Measurements from ENCODE around the gene LSMEM2. TPM values are rescaled to one million over a fixed set of nuclear protein-coding genes. Genes with fewer than 3 reads are reported as not detected.
A peak's percentile ranks its signal among the peaks of the same experiment; 100 is the strongest.
"Not testable (repeated sequence)": the region's sequence is repeated elsewhere in the genome, so short reads cannot be mapped to it uniquely, and the experiment has no call there.

The LSMEM2 gene
- polyA plus RNA-seq, 1 experiment = not detected

GRCh38 chr3:50260027-50260941 lies 18.6 kb upstream of the LSMEM2 start:
- POLR2A ChIA-PET = interaction anchor here (1.0 kb wide), 1 partner anchor 25 kb away, joined by 4 read pairs; no protein-coding TSS in a partner anchor
- CTCF ChIA-PET = interaction anchor here (0.6 to 13.0 kb wide), 25 partner anchors 9 to 77 kb away, joined by 3 to 114 read pairs (median 5); partner anchors contain the start of genes IFRD2, LSMEM2, SEMA3B and TUSC2
- Histone ChIP-seq H3K4me3 (ENCODE audit: low read depth, low read length) (peak overlapping the region; percentile 51), H3K27me3 (ENCODE audit: control insufficient read depth, insufficient read depth, low read length) (no peaks in the 10 kb centered on the region), H3K36me3 (ENCODE audit: control insufficient read depth, insufficient read depth, low read length) (peaks cover 29% of the 10 kb centered on the region)
- peak; percentile 67 for TF ChIP-seq CTCF (IDR thresholded peaks at IDR 0.05; ENCODE audit: insufficient read depth, low read depth, low read length)
- DNase-seq (ENCODE audit: low read depth) = no peak

- no peak for DNase-seq (ENCODE audit: low read depth)
- TF ChIP-seq CTCF (IDR thresholded peaks at IDR 0.05; ENCODE audit: insufficient read depth, low read depth, low read length) = no peak
- POLR2A ChIA-PET = no interaction called here
- Histone ChIP-seq H3K4me3 (ENCODE audit: low read depth, low read length) (peak overlapping the region; percentile 51), H3K27me3 (ENCODE audit: control insufficient read depth, insufficient read depth, low read length) (no peaks in the 10 kb centered on the region), H3K36me3 (ENCODE audit: control insufficient read depth, insufficient read depth, low read length) (peaks cover 26% of the 10 kb centered on the region)
- CTCF ChIA-PET = interaction anchor here (1.6 to 13.0 kb wide), 5 partner anchors 10 to 63 kb away, joined by 12 to 114 read pairs (median 51); partner anchors contain the start of gene SEMA3B
Measured at GRCh38 chr3:50260942-50261441, 17.9 kb upstream of the LSMEM2 start.

GRCh38 chr3:50261505-50261904 lies 17.4 kb upstream of the LSMEM2 start:
- POLR2A ChIA-PET = no interaction called here
- CTCF ChIA-PET = interaction anchor here (3.3 to 13.0 kb wide), 4 partner anchors 10 to 63 kb away, joined by 17 to 114 read pairs (median 54); partner anchors contain the start of gene SEMA3B

GRCh38 chr3:50262200-50262599 lies 16.7 kb upstream of the LSMEM2 start:
- CTCF ChIA-PET = interaction anchor here (4.9 to 13.0 kb wide), 3 partner anchors 9 to 34 kb away, joined by 51 to 114 read pairs (median 58); partner anchors contain the start of gene SEMA3B
- H3K36me3 ChIP-seq (ENCODE audit: control insufficient read depth, insufficient read depth, low read length) = peaks cover 14% of the 10 kb centered on the region
- DNase-seq (ENCODE audit: low read depth); H3K27me3 ChIP-seq (ENCODE audit: control insufficient read depth, insufficient read depth, low read length); POLR2A ChIA-PET; H3K4me3 ChIP-seq (ENCODE audit: low read depth, low read length): not testable (repeated sequence)

More at GRCh38 chr3:50261505-50261904, 17.4 kb upstream of the LSMEM2 start:
- no peak for DNase-seq (ENCODE audit: low read depth)
- no peak for TF ChIP-seq CTCF (IDR thresholded peaks at IDR 0.05; ENCODE audit: insufficient read depth, low read depth, low read length)
- Histone ChIP-seq H3K36me3 (ENCODE audit: control insufficient read depth, insufficient read depth, low read length) (peaks cover 21% of the 10 kb centered on the region), H3K4me3 (ENCODE audit: low read depth, low read length) (no peak overlapping the region), H3K27me3 (ENCODE audit: control insufficient read depth, insufficient read depth, low read length) (no peaks in the 10 kb centered on the region)

- Histone ChIP-seq H3K4me3 (ENCODE audit: low read depth, low read length) (no peak overlapping the region), H3K27me3 (ENCODE audit: control insufficient read depth, insufficient read depth, low read length) (no peaks in the 10 kb centered on the region), H3K36me3 (ENCODE audit: control insufficient read depth, insufficient read depth, low read length) (peaks cover 8% of the 10 kb centered on the region)
- ChIA-PET CTCF (interaction anchor here (0.7 to 4.9 kb wide), 5 partner anchors 7 to 37 kb away, joined by 3 to 58 read pairs (median 6); partner anchors contain the start of gene SEMA3B), POLR2A (no interaction called here)
- no peak for TF ChIP-seq CTCF (IDR thresholded peaks at IDR 0.05; ENCODE audit: insufficient read depth, low read depth, low read length)
- no peak for DNase-seq (ENCODE audit: low read depth)
Measured at GRCh38 chr3:50262778-50263177, 16.1 kb upstream of the LSMEM2 start.
